Measurements from ENCODE around the gene CXXC5. TPM values are rescaled to one million over a fixed set of nuclear protein-coding genes. Genes with fewer than 3 reads are reported as not detected.

CXXC5 gene
- total and polyA plus RNA-seq, 9 of the 15 experiments (the other 6 are each of a cell fraction or from before 2014, with no cell fraction given) = 1.9 to 123 (median 45.8) TPM

DNA sequence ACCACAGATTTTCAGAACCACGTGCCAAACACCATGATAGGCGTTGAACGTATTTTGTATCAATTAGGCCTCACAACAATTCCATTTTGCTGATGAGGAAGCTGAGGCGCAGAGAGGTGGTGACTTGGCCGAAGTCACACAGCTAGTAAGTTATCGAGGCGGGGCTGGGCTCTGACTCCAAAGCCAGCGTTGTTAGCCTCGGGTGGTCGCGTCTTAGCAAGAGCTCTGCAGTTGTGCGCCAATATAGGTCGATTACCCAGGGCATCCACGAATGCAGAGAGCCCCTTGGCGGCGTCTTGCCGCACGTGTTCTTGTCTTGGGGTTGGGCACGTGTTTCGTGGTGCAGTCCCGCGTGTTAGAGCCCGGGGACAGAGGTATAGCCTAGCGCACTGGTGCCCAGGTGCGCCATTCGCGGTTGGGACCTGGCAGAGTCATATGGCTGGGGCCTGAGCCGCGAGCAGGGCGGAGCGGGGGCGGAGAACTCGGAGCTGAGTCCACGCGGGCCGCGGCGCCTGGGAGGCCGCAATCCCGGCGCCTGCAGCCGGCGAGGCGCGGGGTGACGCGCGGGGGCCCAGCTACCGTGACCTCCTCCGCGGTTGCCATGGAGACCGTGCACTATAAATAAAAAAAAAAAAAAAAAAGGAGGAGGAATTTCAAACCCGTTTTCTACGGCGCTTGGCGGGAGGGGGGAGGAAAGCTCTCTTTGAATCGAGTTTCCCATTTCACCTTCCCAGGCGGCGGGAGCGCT lies 62.3 kb downstream of the CXXC5 start (continued):
- TF ChIP-seq ZNF77 (CRISPR knock-in tag; IDR thresholded peaks at IDR 0.05) (no peak), BHLHE40 (IDR thresholded peaks at IDR 0.05; ENCODE audit: low read length) (no peak; the same call in 1 of the 2 replicates), SP1 (CRISPR knock-in tag; IDR thresholded peaks at IDR 0.05) (peak; percentile 57; the same call in 1 of the 2 replicates), ZNF507 (tag; conservative IDR thresholded peaks at IDR 0.05) (no peak), SLC30A9 (CRISPR knock-in tag; IDR thresholded peaks at IDR 0.05) (no peak), KDM2B (CRISPR knock-in tag; IDR thresholded peaks at IDR 0.05) (no peak), ZNF778 (CRISPR knock-in tag; IDR thresholded peaks at IDR 0.05) (no peak), HCFC1 (IDR thresholded peaks at IDR 0.05; ENCODE audit: low read depth, low read length) (no peak), ZNF217 (CRISPR knock-in tag; IDR thresholded peaks at IDR 0.05) (0 out of 2 replicates have a peak, but pooled peaks have one; percentile 61), ILF3 (IDR thresholded peaks at IDR 0.05; ENCODE audit: borderline replicate concordance) (no peak), MTA1 (IDR thresholded peaks at IDR 0.05; ENCODE audit: borderline replicate concordance) (no peak), SNAPC5 (CRISPR knock-in tag; IDR thresholded peaks at IDR 0.05) (no peak), KLF1 (tag; IDR thresholded peaks at IDR 0.05) (no peak), GATAD2A (IDR thresholded peaks at IDR 0.05) (0 out of 2 replicates have a peak, but pooled peaks have one; percentile 22), XRCC5 (IDR thresholded peaks at IDR 0.05; ENCODE audit: low read depth, low read length) (no peak), CTCFL (IDR thresholded peaks at IDR 0.05; ENCODE audit: borderline replicate concordance, insufficient read depth, low read depth, low read length, poor library complexity, severe bottlenecking) (peak; percentile 1), ZNF41 (CRISPR knock-in tag; conservative IDR thresholded peaks at IDR 0.05) (no peak), HNRNPUL1 (IDR thresholded peaks at IDR 0.05; ENCODE audit: low read length) (no peak), NFIC (IDR thresholded peaks at IDR 0.05) (no peak), ZSCAN32 (CRISPR knock-in tag; IDR thresholded peaks at IDR 0.05) (no peak), MTA3 (IDR thresholded peaks at IDR 0.05; ENCODE audit: borderline replicate concordance) (peak; percentile 53; the same call in 1 of the 2 replicates), CBX3 (IDR thresholded peaks at IDR 0.05; ENCODE audit: borderline replicate concordance in 1 of 2, low read length in 2 of 2) (peak in 1 of 2 experiments; percentile 79; a peak in 1 of 3 replicates), GABPB2 (CRISPR knock-in tag; conservative IDR thresholded peaks at IDR 0.05) (no peak), NFATC3 (IDR thresholded peaks at IDR 0.05) (no peak)
- TF ChIP-seq, protein P1, sequence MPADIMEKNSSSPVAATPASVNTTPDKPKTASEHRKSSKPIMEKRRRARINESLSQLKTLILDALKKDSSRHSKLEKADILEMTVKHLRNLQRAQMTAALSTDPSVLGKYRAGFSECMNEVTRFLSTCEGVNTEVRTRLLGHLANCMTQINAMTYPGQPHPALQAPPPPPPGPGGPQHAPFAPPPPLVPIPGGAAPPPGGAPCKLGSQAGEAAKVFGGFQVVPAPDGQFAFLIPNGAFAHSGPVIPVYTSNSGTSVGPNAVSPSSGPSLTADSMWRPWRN (IDR thresholded peaks at IDR 0.05; ENCODE audit: low read depth) = no peak

Measured in K562 (cell line).